WTC11 (cell line): ENCODE data around the gene RBM47. TPM values are rescaled to one million over a fixed set of nuclear protein-coding genes. Genes with fewer than 3 reads are reported as not detected.

ENCODE experiments used
- ATAC-seq: fragments of 200-7000 bp; cut with Tn5 transposase; 2 replicates; pipeline ENCODE4 v1.10.0; 2021; ENCODE audit warnings: mild to moderate bottlenecking, moderate library complexity
- CTCF ChIA-PET: fragments of 300-600 bp; sonication (Branson Sonifier 250); formaldehyde crosslinking; loops from one replicate; lab custom pipeline; 2021; ENCODE audit warnings: antibody characterized with exemption; lab: Charles Lee
- POLR2A ChIA-PET: fragments of 350-600 bp; sonication (Branson Sonifier 250); formaldehyde crosslinking; loops from one replicate; lab custom pipeline; 2021; ENCODE audit warnings: antibody characterized with exemption; lab: Charles Lee
- DNase-seq: peaks from one replicate; pipeline ENCODE4 v3.0.0; 2021; ENCODE audit warnings: low spot score
- H3K27ac Mint-ChIP-seq: 2 replicates; pipeline ENCODE4 v1.8.0; 2021; ENCODE audit warnings: mixed read lengths
- H3K27me3 Mint-ChIP-seq: 2 replicates; pipeline ENCODE4 v1.8.0; 2021; ENCODE audit warnings: low read depth, mild to moderate bottlenecking, moderate library complexity, mixed read lengths
- H3K36me3 Mint-ChIP-seq: 2 replicates; pipeline ENCODE4 v1.8.0; 2021; ENCODE audit warnings: mixed read lengths
- H3K4me1 Mint-ChIP-seq: 2 replicates; pipeline ENCODE4 v1.8.0; 2022; ENCODE audit warnings: mixed read lengths
- H3K4me3 Mint-ChIP-seq: 2 replicates; pipeline ENCODE4 v1.8.0; 2021; ENCODE audit warnings: mild to moderate bottlenecking, moderate library complexity, mixed read lengths
- H3K9me3 Mint-ChIP-seq: 2 replicates; pipeline ENCODE4 v1.8.0; 2021; ENCODE audit warnings: mixed read lengths
- ATF1 ChIP-seq: sonication (generic); formaldehyde crosslinking; IDR thresholded peaks from 2 replicates; pipeline ENCODE4 v1.8.1; 2023; ENCODE audit warnings: mild to moderate bottlenecking, moderate library complexity, missing genetic modification reagents
- CREB1 ChIP-seq: sonication (generic); formaldehyde crosslinking; IDR thresholded peaks from 2 replicates; pipeline ENCODE4 v1.8.0; 2023; ENCODE audit warnings: mild to moderate bottlenecking, missing genetic modification reagents
- ELF4 ChIP-seq: sonication (generic); formaldehyde crosslinking; IDR thresholded peaks from 2 replicates; pipeline ENCODE4 v1.8.1; 2022; ENCODE audit warnings: low read depth, mild to moderate bottlenecking, moderate library complexity, missing genetic modification reagents
- FOXK1 ChIP-seq: sonication (generic); formaldehyde crosslinking; IDR thresholded peaks from 2 replicates; pipeline ENCODE4 v1.8.0; 2022; ENCODE audit warnings: mild to moderate bottlenecking, moderate library complexity, missing genetic modification reagents
- HMGA2 ChIP-seq: fragments of 250-450 bp; sonication (Bioruptor Pico); IDR thresholded peaks from 2 replicates; pipeline ENCODE4 v1.4.0; 2021; ENCODE audit warnings: mild to moderate bottlenecking, moderate library complexity
- IRF2 ChIP-seq: sonication (generic); formaldehyde crosslinking; IDR thresholded peaks from 2 replicates; pipeline ENCODE4 v1.8.0; 2022; ENCODE audit warnings: low read depth, missing genetic modification reagents, borderline replicate concordance
- MYBL2 ChIP-seq: sonication (generic); formaldehyde crosslinking; IDR thresholded peaks from 2 replicates; pipeline ENCODE4 v1.8.1; 2023; ENCODE audit warnings: mild to moderate bottlenecking, moderate library complexity, missing genetic modification reagents
- NFATC4 ChIP-seq: fragments of 250-450 bp; sonication (Bioruptor Pico); IDR thresholded peaks from 2 replicates; pipeline ENCODE4 v1.9.0; 2021; ENCODE audit warnings: mild to moderate bottlenecking
- RELA ChIP-seq: sonication (generic); formaldehyde crosslinking; IDR thresholded peaks from 2 replicates; pipeline ENCODE4 v1.8.1; 2022; ENCODE audit warnings: missing genetic modification reagents, mild to moderate bottlenecking, borderline replicate concordance
- SMAD4 ChIP-seq: sonication (generic); formaldehyde crosslinking; IDR thresholded peaks from 2 replicates; pipeline ENCODE4 v1.8.0; 2022; ENCODE audit warnings: mild to moderate bottlenecking, missing genetic modification reagents
- TEAD1 ChIP-seq: sonication (generic); formaldehyde crosslinking; IDR thresholded peaks from 2 replicates; pipeline ENCODE4 v1.8.0; 2022; ENCODE audit warnings: mild to moderate bottlenecking, missing genetic modification reagents
- TP53 ChIP-seq: sonication (generic); formaldehyde crosslinking; IDR thresholded peaks from 2 replicates; pipeline ENCODE4 v1.8.1; 2023; ENCODE audit warnings: mild to moderate bottlenecking, missing genetic modification reagents
- ZSCAN18 ChIP-seq: fragments of 250-450 bp; sonication (Bioruptor Pico); IDR thresholded peaks from 2 replicates; pipeline ENCODE4 v2.1.2; 2022; ENCODE audit warnings: mild to moderate bottlenecking, moderate library complexity
- total RNA-seq: library from RNA; stranded (reverse); gene quantifications from 3 replicates; pipeline ENCODE4 v1.2.3, GENCODE V29; 2021
- TF ChIP-seq, protein P1 (sequence below): sonication (generic); formaldehyde crosslinking; IDR thresholded peaks from 2 replicates; pipeline ENCODE4 v1.8.1; 2023; ENCODE audit warnings: mild to moderate bottlenecking, missing genetic modification reagents, borderline replicate concordance
- TF ChIP-seq, protein P2 (sequence below): sonication (generic); formaldehyde crosslinking; IDR thresholded peaks from 2 replicates; pipeline ENCODE4 v1.8.1; 2022; ENCODE audit warnings: missing genetic modification reagents, borderline replicate concordance
- TF ChIP-seq, protein P3 (sequence below): sonication (generic); formaldehyde crosslinking; IDR thresholded peaks from 2 replicates; pipeline ENCODE4 v1.8.0; 2022; ENCODE audit warnings: mild to moderate bottlenecking, missing genetic modification reagents
- TF ChIP-seq, protein P4 (sequence below): sonication (generic); formaldehyde crosslinking; IDR thresholded peaks from 2 replicates; pipeline ENCODE4 v1.8.0; 2022; ENCODE audit warnings: mild to moderate bottlenecking, missing genetic modification reagents
- TF ChIP-seq, protein P5 (sequence below): fragments of 250-450 bp; sonication (Bioruptor Pico); IDR thresholded peaks from 2 replicates; pipeline ENCODE4 v1.8.0; 2021; ENCODE audit warnings: mild to moderate bottlenecking
- TF ChIP-seq, protein P6 (sequence below): sonication (generic); formaldehyde crosslinking; IDR thresholded peaks from 2 replicates; pipeline ENCODE4 v1.8.0; 2022; ENCODE audit warnings: mild to moderate bottlenecking, missing genetic modification reagents
- TF ChIP-seq, protein P7 (sequence below): sonication (generic); formaldehyde crosslinking; IDR thresholded peaks from 2 replicates; pipeline ENCODE4 v1.8.1; 2023; ENCODE audit warnings: mild to moderate bottlenecking, missing genetic modification reagents

The RBM47 gene
- total RNA-seq, 1 experiment from 2014 or later, result 97.9 TPM

- TF ChIP-seq, protein P1, sequence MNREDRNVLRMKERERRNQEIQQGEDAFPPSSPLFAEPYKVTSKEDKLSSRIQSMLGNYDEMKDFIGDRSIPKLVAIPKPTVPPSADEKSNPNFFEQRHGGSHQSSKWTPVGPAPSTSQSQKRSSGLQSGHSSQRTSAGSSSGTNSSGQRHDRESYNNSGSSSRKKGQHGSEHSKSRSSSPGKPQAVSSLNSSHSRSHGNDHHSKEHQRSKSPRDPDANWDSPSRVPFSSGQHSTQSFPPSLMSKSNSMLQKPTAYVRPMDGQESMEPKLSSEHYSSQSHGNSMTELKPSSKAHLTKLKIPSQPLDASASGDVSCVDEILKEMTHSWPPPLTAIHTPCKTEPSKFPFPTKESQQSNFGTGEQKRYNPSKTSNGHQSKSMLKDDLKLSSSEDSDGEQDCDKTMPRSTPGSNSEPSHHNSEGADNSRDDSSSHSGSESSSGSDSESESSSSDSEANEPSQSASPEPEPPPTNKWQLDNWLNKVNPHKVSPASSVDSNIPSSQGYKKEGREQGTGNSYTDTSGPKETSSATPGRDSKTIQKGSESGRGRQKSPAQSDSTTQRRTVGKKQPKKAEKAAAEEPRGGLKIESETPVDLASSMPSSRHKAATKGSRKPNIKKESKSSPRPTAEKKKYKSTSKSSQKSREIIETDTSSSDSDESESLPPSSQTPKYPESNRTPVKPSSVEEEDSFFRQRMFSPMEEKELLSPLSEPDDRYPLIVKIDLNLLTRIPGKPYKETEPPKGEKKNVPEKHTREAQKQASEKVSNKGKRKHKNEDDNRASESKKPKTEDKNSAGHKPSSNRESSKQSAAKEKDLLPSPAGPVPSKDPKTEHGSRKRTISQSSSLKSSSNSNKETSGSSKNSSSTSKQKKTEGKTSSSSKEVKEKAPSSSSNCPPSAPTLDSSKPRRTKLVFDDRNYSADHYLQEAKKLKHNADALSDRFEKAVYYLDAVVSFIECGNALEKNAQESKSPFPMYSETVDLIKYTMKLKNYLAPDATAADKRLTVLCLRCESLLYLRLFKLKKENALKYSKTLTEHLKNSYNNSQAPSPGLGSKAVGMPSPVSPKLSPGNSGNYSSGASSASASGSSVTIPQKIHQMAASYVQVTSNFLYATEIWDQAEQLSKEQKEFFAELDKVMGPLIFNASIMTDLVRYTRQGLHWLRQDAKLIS (CRISPR knock-in tag), result no peak
- TF ChIP-seq, protein P2, sequence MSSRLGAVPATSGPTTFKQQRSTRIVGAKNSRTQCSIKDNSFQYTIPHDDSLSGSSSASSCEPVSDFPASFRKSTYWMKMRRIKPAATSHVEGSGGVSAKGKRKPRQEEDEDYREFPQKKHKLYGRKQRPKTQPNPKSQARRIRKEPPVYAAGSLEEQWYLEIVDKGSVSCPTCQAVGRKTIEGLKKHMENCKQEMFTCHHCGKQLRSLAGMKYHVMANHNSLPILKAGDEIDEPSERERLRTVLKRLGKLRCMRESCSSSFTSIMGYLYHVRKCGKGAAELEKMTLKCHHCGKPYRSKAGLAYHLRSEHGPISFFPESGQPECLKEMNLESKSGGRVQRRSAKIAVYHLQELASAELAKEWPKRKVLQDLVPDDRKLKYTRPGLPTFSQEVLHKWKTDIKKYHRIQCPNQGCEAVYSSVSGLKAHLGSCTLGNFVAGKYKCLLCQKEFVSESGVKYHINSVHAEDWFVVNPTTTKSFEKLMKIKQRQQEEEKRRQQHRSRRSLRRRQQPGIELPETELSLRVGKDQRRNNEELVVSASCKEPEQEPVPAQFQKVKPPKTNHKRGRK, result no peak
- TF ChIP-seq, protein P3, sequence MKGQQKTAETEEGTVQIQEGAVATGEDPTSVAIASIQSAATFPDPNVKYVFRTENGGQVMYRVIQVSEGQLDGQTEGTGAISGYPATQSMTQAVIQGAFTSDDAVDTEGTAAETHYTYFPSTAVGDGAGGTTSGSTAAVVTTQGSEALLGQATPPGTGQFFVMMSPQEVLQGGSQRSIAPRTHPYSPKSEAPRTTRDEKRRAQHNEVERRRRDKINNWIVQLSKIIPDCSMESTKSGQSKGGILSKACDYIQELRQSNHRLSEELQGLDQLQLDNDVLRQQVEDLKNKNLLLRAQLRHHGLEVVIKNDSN (CRISPR knock-in tag), result no peak
- TF ChIP-seq ELF4, result no peak
- TF ChIP-seq, protein P4, sequence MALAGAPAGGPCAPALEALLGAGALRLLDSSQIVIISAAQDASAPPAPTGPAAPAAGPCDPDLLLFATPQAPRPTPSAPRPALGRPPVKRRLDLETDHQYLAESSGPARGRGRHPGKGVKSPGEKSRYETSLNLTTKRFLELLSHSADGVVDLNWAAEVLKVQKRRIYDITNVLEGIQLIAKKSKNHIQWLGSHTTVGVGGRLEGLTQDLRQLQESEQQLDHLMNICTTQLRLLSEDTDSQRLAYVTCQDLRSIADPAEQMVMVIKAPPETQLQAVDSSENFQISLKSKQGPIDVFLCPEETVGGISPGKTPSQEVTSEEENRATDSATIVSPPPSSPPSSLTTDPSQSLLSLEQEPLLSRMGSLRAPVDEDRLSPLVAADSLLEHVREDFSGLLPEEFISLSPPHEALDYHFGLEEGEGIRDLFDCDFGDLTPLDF (CRISPR knock-in tag), result no peak
- no peak for TF ChIP-seq TEAD1 (CRISPR knock-in tag)
- no peak for TF ChIP-seq FOXK1 (CRISPR knock-in tag)
- no peak for TF ChIP-seq MYBL2 (CRISPR knock-in tag)
- TF ChIP-seq IRF2 (CRISPR knock-in tag), result no peak
- TF ChIP-seq RELA (CRISPR knock-in tag), result no peak
- TF ChIP-seq, protein P5, sequence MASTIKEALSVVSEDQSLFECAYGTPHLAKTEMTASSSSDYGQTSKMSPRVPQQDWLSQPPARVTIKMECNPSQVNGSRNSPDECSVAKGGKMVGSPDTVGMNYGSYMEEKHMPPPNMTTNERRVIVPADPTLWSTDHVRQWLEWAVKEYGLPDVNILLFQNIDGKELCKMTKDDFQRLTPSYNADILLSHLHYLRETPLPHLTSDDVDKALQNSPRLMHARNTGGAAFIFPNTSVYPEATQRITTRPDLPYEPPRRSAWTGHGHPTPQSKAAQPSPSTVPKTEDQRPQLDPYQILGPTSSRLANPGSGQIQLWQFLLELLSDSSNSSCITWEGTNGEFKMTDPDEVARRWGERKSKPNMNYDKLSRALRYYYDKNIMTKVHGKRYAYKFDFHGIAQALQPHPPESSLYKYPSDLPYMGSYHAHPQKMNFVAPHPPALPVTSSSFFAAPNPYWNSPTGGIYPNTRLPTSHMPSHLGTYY, result no peak
- TF ChIP-seq CREB1 (CRISPR knock-in tag), result no peak
- no peak for TF ChIP-seq ATF1
- TF ChIP-seq TP53 (CRISPR knock-in tag), result no peak
These were observed 102.9 kb downstream of the RBM47 start (continued) for GRCh38 chr4:40526741-40527140.

DNA sequence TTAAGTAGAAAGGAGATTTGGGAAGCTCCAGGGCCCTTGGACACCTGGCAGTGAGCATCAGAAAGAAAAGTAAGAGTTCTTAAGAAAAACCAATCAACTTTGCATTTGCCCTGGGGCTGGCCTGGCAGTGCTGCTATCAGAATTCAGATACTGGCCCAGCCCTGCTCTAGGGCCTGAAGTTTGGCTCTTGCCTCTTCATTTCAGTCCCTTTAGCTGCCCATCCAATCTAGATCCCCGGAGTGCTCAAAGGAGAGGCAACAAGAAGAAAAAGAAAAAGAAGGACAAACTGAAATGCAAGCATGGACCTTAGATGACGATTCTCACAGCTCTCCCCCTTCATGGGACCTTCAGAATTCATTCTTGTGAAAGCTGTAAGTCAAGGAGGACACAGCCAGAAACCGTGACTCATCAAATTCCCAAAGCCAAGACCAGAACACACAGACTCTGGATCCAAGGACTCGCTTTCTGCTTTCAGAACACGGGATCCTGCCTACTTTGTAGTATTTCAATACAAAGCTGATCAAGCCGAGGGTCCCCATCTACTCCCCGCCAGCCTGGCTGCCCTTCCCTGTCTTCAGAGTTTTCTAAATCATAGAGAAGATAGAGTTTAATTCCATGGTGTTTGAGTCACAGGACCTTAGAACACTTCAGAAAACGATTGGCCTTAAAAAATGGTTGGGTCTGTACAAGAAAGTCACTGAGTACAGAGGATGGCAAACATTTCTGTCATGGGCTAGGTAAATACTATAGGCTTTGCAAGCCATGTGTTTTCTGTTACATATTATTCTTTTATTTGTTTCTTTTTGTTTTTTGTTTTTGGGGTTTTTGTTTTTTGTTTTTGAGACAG lies 103.7 kb downstream of the RBM47 start:
- no peak overlapping the region for H3K4me3 Mint-ChIP-seq
- POLR2A ChIA-PET, result interaction anchor here (1.5 kb wide), 1 partner anchor 9 kb away, joined by 3 read pairs; no protein-coding TSS in a partner anchor
- CTCF ChIA-PET, result no interaction called here
- H3K4me1 Mint-ChIP-seq, result peaks cover 26% of the 10 kb centered on the region
- peak overlapping the region; percentile 92 for H3K27ac Mint-ChIP-seq
- TF ChIP-seq NFATC4 (CRISPR knock-in tag), result no peak
- TF ChIP-seq, protein P6, sequence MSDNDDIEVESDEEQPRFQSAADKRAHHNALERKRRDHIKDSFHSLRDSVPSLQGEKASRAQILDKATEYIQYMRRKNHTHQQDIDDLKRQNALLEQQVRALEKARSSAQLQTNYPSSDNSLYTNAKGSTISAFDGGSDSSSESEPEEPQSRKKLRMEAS, result no peak
- TF ChIP-seq SMAD4, result no peak
- no peak for TF ChIP-seq HMGA2 (CRISPR knock-in tag)
- TF ChIP-seq ZSCAN18, result no peak
- TF ChIP-seq, protein P7, sequence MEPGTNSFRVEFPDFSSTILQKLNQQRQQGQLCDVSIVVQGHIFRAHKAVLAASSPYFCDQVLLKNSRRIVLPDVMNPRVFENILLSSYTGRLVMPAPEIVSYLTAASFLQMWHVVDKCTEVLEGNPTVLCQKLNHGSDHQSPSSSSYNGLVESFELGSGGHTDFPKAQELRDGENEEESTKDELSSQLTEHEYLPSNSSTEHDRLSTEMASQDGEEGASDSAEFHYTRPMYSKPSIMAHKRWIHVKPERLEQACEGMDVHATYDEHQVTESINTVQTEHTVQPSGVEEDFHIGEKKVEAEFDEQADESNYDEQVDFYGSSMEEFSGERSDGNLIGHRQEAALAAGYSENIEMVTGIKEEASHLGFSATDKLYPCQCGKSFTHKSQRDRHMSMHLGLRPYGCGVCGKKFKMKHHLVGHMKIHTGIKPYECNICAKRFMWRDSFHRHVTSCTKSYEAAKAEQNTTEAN, result no peak
- H3K27me3 Mint-ChIP-seq, result no peaks in the 10 kb centered on the region
- H3K36me3 Mint-ChIP-seq, result peaks cover 15% of the 10 kb centered on the region
- ATAC-seq (peak; percentile 86), DNase-seq (peak; percentile 36)
- H3K9me3 Mint-ChIP-seq, result no peaks in the 10 kb centered on the region
